ENCODE measurements around the gene AFM.

The AFM gene

DNA sequence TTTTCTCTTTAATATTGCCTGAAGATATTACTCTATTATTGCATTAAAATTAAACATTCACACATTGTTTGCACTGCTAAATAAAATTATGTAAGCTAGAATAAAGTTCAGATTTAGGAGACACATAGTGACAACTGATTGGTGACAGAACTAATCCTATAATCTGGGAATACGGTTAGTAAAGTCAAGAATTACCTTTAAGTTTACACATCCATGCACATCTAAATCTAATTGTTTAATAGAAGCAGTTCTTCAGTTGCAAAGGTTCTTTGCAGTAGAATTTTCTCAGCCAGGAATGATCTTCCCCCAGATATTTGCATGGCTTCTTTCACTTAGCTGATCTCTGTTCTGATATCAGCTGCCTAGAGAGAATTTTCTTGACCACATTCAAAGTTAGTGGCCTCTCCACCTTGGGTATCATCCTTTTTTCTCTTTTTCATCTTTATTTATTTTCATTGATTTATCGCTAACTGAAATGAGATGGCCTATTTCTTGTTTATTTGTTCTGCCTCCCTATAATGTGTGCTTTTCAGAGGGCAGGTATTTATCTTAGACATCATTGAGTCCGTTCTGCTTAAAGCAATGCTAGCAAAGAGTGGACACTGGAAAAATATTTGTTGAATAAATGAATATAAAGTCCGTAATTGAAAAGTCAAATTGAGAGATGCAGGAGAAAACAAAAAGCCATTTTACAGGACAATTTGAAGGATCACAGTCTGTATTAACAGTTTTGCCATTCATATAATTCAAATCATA, 32.9 kb upstream of the AFM start:
- in situ Hi-C loops (cut with MboI; ENCODE audit: low sequenced_read_pairs) = no loop called here

GRCh38 chr4:73450398-73451004, 31.0 kb upstream of the AFM start:
- in situ Hi-C loops (cut with MboI; ENCODE audit: low sequenced_read_pairs) = no loop called here

GRCh38 chr4:73451404-73451803, 30.1 kb upstream of the AFM start:
- in situ Hi-C loops (cut with MboI; ENCODE audit: low sequenced_read_pairs) = no loop called here

DNA sequence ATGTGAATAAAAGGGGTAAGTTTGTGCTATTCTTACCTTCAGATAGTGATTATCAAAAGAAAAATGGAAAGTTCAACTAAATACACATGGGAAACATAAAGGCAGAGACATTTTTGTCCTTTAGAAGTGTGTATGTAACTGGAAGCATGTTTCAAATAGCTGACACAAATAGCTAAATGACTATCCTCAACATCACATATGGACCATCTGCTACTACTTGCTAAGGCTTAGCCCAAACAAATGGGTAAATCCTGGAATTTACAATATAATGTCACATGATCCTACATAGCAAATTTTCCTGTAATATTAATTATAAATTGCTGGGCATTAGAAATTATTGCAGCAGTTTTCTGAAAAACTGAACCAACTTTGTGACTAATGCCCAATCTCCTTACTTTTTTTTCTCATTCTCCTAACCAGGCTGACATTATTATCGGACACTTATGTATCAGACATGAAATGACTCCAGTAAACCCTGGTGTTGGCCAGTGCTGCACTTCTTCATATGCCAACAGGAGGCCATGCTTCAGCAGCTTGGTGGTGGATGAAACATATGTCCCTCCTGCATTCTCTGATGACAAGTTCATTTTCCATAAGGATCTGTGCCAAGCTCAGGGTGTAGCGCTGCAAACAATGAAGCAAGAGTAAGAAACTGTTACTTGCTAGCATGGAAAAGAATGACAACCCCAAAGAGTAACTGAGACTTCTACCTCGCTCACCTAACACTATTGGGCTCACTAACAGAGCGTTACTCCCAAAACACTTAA, 29.4 kb upstream of the AFM start:
- in situ Hi-C loops (cut with MboI; ENCODE audit: low sequenced_read_pairs) = no loop called here

GRCh38 chr4:73452953-73453700, 28.4 kb upstream of the AFM start:
- in situ Hi-C loops (cut with MboI; ENCODE audit: low sequenced_read_pairs) = no loop called here

- in situ Hi-C loops (cut with MboI; ENCODE audit: low sequenced_read_pairs) = no loop called here
Observed at GRCh38 chr4:73453701-73454005, 27.9 kb upstream of the AFM start.

DNA sequence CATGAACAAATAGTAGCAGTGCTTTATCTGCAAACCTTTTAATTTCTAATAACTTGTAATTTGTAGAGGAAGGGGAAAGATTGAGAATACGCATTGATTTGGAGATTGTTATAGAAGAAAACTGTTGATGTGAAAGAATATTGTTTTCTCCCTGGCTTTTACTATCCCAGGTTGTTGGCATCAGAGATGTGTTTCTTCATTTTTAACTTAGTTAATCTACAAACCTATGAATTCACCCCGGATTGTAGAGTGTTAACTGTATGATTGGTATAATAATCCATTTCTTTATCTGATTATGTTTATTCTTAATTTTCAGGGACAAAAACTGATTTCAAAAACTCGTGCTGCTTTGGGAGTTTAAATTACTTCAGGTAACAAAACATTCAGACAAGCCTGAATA, 26.6 kb upstream of the AFM start:
- in situ Hi-C loops (cut with MboI; ENCODE audit: low sequenced_read_pairs) = no loop called here

- in situ Hi-C loops (cut with MboI; ENCODE audit: low sequenced_read_pairs) = no loop called here
Observed at GRCh38 chr4:73456177-73457022, 25.1 kb upstream of the AFM start.

DNA sequence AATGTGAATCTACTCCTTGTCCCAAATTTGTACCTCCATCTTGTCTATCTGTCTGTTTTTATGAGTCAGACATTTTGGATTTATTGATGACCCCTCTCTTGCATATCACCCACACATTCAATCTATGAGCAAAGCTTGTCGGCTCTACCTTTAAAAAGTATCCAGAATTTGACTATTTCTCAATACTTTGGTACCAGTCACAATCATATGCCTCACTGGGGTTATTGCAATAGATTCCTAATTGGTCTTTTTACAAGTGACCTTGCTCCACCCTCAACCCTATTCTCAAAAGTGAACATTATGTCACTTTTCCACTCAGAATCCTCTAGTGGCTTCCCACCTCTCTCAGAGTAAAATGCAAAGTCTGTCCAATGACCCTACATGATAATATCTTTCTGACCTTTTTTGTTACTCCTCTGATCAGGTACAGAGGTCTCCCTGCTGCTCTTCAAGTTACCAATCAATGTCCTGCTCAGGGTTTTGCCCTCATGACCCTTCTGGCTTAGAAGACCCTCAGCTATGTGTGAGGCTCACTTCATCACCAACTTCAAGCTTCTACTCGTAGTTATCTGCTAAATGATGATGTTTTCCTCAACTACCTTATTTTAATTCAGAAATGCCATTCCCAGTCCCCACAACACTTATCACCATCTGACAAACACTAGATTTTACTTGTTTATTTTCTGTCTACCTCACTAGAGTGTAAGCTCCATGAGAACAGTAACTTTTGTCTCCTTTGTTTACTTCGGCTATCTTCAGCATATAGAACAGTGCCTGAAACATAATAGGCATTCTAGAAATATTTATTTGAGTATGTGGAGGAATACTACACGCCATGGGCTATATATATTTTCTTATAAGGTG, 23.1 kb upstream of the AFM start:
- in situ Hi-C loops (cut with MboI; ENCODE audit: low sequenced_read_pairs) = no loop called here

DNA sequence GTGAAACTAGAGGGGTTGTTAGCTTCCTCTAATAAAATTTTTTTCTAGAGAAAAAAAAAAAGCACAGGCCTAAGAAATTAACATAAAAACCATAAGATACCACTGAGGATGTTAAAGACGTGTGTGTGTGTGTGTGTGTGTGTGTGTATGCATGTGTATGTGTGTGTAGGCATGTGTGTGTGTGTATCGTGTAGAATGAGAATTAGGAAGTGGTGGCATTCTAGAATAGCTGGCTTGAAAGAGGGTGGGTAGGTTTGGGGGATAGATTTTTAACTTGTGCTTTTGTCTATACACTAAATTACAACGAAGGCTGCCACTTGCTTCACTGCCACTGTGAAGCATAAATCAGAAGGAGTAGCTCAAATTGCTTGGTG, 22.5 kb upstream of the AFM start:
- in situ Hi-C loops (cut with MboI; ENCODE audit: low sequenced_read_pairs) = no loop called here

DNA sequence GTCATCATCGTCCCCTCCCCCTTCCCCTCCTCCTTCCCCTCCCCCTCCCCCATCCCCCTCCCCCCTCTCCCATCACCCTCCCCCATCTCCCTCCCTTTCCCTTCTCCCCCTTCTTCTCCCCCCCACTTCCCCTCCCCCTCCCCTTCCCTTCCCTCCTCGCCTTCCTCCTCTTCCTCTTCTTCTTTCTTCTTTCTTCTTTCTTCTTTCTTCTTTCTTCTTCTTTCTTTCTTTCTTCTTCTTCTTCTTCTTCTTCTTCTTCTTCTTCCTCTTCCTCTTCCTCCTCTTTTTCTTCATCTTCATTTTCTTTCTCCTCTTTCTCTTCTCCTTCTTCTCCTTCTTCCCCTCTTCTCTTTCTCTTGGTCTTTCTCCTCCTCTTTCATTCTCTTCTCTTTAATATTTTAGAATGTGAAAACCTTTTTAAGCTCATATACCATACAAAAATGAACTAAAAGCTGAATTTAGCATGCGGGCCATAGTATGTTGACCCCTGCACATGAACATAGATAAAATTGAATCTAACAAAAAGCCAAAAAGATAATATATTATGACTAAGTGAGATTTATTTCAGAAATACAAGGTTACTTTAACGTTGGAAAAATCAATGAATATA, 20.5 kb upstream of the AFM start:
- in situ Hi-C loops (cut with MboI; ENCODE audit: low sequenced_read_pairs) = no loop called here

- in situ Hi-C loops (cut with MboI; ENCODE audit: low sequenced_read_pairs) = no loop called here
Observed at GRCh38 chr4:73468170-73468569, 13.4 kb upstream of the AFM start.

DNA sequence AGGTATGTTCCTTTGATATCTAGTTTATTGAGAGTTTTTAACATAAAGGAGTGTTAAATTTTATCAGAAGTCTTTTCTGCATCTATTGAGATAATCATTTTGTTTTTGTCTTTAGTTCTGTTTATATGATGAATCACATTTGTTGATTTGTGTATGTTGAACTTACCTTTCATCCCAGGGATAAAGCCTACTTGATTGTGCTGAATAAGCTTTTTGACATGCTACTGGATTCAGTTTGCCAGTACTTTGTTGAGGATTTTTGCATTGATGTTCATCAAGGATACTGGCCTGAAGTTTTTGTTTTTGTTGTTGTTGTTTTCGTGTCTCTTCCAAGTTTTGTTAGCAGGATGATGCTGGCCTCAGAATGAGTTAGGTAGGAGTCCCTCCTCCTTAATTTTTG, 10.8 kb upstream of the AFM start:
- in situ Hi-C loops (cut with MboI; ENCODE audit: low sequenced_read_pairs) = no loop called here

- in situ Hi-C loops (cut with MboI; ENCODE audit: low sequenced_read_pairs) = no loop called here
Observed at GRCh38 chr4:73477176-73477575, 4.4 kb upstream of the AFM start.

DNA sequence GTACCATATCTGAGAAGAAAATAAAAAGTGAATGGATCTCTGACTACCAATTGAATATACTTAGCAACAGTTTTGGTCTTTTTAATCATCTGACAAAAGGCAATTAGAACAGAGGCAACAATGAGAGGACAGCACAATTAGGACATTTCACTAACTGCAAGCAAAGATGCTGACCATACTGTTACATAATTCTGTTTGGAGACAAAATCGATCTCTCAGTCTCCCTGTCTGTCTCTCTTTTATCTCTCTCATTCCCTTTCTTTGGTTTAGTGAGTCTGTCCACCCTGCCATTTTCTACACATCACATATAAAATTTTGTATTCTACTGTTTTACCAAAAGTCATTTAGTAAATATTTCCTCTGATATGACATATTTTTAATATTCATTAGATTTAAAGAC, 2.2 kb upstream of the AFM start:
- in situ Hi-C loops (cut with MboI; ENCODE audit: low sequenced_read_pairs) = no loop called here

- in situ Hi-C loops (cut with MboI; ENCODE audit: low sequenced_read_pairs) = no loop called here
Observed at GRCh38 chr4:73485085-73485484, 3.5 kb downstream of the AFM start.

- in situ Hi-C loops (cut with MboI; ENCODE audit: low sequenced_read_pairs) = no loop called here
Observed at GRCh38 chr4:73485596-73485995, 4.1 kb downstream of the AFM start.

GRCh38 chr4:73486497-73486896, 5.0 kb downstream of the AFM start:
- in situ Hi-C loops (cut with MboI; ENCODE audit: low sequenced_read_pairs) = no loop called here

GRCh38 chr4:73487233-73487632, 5.7 kb downstream of the AFM start:
- in situ Hi-C loops (cut with MboI; ENCODE audit: low sequenced_read_pairs) = no loop called here

All from HL-60/S4 treated with phorbol 12-myristate 13-acetate at 8.2 ng/mL for 4 days and 3 days (cell line).